ENCODE measurements around the gene DNM3.
A peak's percentile ranks its signal among the peaks of the same experiment; 100 is the strongest.
"Not testable (repeated sequence)": the region's sequence is repeated elsewhere in the genome, so short reads cannot be mapped to it uniquely, and the experiment has no call there.

DNM3 gene

DNA sequence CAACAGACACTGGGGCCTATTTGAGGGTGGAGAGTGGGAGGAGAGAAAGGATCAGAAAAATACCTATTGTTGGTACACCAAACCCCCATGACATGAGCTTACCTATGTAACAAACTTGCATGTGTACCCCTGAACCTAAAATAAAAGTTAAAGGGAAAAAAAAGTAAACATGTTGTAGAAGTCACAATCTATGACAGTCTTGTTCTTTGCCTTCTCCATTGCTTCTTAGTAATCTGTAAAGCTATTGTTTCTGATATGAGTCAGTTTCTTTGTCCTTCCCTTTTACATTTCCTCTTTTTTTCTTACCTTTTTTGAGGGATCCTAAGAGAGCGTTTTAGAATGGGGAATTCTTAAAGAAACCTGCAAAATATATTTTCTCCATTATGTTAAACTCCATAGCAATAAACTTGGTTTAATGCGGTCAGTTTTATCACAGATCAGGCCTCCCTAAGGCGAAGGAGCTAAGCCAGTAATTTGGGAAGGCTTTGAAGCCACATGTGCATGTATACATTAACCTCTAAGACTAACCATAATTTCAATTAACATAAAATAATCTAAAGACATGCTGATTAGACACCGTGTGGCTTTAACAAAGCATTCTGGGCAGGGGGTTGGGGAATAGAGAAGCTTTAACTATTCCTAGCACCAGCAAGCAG, 501.4 kb downstream of the DNM3 start:
- DNase-seq: peak in 1 of 2 donors; percentile 41

DNA sequence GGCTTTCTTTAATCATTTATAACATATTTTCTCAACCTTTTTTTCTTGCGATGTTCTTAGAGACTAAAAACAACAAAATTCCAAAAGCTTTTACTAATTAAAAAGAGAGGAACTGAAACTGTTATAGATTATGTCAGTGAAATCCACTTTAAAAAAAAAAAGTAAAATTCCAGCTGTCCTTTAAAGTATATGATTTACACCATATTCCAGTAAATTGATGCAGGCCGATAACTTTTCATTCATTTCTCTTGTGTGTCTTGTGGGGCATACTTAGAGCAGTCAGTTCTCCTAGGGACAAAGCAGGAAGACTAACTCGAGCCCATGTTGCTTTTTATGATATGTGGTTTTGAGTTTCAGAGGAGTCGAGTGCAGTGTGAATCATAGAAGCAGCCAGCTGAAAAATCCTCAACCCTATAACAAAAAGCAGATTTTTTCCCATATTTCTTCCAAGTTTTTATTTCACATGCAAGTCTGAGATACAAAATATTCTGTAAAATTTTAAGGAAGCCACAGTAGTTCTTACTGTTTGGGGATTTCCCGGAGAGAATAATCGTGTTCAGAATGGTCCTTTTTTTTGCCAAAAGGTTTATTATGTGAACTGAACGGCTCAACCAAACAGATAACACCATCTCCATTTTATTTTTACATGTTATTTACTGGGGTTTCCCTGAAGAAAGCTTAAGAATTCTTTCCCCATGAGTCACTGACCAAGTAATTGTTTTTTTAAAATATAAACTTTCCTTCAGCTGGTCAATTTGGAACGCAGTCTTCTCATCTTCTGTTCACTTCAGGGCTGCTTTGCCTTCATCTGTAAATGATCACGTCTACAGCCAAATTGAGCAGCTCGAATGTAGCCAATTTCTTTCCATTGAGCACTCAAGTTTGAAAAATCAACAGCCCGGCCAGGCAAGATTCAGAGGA, 502.2 kb downstream of the DNM3 start:
- no peak for DNase-seq

DNA sequence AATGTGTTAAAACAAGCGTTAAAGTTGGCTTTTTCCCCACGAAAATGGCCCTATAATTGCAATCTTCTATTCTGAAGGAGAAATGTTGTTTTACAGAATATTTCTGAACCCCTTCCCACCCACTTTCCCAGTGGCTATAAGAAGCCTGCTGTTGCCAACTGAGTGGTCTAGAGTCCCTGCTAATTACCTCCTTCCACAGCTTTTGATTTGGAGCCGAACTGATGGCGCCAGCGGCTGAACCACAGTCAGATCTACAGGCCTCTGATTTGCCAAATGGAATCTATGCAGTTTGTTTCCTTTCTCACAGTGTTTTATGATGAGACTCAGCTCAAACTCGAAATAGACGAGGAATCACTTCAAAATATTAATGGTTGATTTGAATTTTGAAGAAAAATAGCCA, 503.1 kb downstream of the DNM3 start:
- no peak for DNase-seq

DNA sequence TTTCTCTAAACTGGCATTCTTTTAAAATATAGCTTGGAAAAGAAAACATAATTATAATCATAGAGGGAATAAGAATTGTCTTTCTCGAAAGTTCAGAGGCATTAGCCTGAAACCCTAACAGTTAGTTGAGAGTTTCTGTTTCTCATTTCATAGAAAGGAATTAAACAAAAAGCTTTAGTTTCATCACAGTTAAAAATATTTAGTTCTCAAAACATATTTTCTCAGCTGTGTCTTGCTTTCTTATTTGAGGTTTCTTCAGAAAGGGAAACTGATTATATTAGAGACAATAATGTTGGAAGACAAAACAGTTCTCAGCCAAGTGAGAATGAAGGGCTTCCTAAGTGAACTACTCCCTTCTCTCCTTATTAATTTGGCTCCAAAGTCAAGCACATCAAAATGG, 503.8 kb downstream of the DNM3 start:
- no peak for DNase-seq

DNA sequence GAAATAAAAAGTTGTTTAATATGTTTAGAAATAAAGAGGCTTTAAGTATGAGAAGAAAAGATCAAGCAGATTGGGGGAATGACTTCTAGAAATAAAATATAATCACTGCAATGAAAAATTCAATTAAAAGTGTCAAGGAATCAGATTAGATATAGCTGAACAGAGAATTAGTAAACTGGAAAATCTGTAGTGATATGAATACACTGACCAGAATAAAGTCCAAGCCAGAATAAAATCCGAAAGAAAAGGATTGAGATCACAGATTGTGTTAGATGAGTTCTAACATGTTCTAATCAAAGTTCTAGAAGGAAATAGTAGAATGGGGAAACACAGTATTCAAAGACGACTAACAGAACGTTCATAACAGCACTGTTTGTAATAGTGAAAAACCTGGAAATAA, 506.1 kb downstream of the DNM3 start:
- no peak for DNase-seq

DNA sequence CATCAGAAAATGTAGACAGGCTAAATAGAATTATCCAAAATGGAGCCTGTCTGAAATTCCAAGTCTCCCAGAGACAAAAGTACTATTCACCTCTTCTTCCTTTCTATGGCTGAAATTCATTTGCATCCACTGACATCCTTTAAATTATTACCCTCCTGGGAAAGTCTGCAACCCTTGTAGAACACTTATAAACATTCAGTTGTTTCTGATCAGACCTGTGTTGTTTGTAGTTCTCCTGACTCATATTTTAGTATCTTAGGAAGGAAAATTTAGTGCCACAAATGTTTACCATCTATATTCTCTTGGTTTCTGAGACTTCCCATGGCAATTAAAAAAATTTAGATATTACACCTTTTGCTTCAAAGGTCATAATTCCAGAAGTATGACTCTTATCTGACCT, 509.6 kb downstream of the DNM3 start:
- no peak for DNase-seq

DNA sequence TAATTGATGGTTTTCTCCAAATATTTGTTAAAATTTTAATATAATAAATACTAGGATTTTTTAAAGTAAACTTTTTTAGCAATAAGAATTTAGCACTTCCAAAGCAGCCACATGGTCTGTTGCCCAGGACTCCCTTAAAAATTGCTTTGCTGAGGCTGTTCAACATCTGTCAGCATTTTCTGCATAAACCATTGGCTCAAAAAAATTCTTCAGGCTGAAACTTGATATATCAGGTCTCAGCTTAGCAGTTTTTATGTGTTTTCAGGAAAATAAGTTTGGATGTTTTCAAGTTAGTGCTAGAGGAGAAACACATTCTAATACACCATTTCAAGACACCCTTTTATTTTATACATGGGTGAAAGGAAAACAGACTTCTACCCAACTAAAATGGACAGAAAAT, 510.0 kb downstream of the DNM3 start:
- no peak for DNase-seq

DNA sequence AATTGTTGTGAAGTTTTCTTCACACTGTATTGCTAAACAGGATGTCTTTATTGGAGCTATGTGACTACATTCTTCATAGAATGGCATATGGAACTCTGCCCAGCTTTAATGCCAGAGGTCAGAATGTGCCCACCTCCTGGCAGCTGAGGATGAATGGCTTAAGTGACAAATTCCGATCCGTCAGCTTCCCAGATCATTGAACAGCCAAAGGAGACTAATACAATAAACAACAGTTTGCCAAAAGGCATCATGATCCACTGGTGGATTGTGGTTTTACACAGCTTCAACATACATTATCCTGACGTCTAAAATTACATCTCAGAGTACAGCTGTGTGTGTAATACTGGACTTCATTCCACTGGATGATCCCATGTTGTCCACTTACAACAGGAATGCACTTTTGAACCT, 510.5 kb downstream of the DNM3 start:
- no peak for DNase-seq

DNA sequence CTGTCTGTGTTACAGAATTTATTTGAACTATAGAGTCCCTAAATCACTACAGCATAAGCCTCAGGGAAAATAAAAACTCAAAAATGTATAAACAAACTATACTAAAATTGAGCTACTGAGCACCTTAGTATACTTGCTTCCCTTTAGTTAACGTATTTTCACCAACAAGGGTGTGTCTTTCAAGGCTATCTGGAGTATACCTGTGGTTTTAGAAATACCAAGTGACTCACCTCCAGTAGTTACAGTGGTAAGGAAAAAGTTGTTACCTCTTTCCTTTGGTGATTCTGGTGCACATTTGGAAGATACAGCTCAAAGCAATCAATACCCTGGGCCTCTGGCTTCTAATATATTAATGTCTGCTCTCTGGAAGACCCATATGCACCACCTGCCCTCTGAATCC, 511.1 kb downstream of the DNM3 start:
- DNase-seq: no peak

DNA sequence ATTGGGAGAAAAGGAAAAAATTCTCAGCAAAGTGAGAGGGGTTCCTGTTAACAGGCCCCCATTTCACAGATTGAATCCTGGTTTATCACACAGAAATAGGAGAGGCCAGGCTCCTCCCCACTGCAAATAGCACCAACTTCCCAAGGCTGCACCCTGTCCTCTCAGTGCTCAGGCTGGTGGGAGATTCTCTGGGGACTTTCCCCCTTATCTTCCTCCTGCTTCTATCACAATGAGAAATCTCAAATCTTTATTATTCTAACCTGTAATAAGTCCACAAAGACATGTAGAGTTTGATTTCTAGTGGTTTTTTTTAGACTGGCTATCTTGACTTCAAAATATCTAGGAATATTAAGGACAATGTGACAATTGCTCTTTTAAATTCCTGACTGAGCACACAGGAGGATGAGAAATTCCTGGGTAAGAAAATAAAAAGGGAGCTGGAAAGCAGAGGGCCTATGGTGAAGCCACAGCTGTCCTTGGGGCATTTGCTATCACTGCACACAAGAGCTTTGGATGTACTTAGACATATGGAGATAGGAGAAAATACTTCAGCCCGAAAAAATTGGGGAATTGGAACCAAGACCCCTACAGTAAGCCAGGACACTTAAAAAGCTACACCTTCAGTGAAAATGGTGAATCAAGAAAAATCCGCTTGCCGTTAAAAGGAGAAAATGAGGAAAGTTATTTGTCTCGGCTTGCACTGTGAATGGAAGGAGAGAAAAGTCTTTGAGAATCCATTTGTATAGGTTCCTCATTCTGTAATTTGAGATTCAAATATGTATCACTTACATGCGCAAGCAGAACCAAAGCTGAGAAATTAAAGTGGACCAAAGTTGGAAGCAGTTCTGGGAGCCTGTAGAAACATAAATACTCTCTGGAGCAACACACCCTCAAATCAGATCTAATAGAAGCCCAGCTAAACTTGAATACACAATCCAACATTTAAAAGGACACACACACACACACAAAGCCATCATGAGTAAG, 513.3 kb downstream of the DNM3 start:
- DNase-seq: no peak

DNA sequence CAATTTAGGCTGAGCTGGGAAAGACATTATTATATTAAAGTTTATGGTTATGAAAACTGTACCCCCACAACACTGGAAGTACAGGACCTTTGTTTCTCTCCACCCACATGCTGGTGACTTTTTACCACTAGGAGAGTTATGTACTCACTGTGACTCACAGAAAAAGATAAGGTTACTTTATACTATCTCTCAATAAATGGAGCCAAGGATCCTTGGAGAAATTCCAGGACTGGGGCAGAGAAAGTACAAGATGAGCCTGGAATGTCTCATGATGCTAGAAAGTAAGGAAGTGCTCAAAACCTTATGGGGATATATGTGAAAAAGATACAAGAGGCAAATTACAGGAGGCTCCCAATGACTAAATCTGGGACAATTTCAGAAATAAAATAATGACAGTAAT, 515.3 kb downstream of the DNM3 start:
- DNase-seq: no peak

DNA sequence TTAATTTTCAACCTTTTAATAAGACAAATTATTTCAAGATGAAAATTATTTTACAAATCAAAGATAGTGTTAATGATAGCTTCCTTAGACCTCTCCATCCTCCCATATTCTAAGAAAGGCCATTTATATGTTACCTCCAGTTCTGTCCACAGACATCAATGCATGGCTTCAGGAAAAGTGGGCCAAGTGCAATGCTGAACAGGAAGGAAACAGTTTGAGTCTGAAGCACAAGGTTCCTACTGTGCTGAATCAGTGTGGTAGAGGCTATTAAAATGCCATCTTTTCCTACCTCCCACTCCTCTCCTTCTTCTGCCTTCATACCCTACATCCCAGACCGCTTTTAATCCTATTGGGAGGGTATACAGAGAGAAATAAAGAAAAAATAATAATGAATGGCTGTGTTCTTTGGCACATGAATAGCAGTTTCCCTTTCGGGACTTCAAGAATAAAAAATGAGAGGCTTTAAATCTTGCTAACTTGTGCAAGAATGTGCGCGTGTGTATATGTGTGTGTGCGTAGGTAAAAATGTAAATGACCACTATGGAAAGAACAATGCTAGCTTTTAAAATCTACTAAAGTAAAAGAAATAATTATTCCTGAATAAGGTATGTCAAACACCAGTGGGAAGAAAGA, 516.6 kb downstream of the DNM3 start:
- no peak for DNase-seq

DNA sequence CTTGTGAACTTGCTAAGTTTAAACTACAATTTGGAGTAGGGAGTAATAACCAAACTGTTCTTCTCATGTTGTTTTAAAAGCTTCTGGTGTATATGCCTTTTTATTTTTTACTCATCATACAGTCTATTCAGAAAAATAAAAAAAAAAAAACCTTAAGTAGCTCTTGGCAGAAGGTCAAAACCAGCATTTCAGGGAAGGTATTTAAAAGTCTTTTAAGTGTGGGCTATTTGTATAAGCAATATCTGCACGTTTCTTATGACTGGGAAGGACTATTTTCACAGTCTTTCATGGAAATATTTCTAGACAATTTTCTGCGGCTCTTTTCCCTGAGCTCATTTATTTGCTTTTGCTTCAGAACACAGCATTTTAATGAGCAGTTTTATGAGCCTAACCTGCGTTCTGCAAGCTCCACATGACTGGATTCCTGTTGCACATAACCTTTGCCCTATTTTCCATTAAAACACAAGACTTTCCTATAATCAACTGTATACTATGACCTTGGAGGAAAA, 518.2 kb downstream of the DNM3 start:
- DNase-seq: no peak

DNA sequence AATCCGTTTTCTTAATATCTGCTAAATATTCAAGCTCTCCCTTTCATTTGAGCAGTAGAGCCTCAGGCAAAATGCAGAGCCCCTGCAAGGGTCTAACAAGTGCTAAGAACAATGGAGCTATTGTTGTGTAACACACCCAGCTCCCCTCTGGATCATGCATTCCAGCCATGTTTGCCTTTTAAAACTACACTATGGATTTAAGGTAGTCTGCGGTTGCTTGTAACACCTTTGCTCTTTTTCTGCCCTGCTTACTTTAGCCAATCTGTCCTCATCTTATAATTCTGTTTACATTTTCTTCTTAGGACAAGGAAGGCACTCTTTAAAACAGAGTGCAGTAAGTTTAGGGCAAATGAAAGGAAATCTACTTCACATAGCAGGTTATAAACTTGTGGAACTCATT, 519.2 kb downstream of the DNM3 start:
- DNase-seq: no peak

DNA sequence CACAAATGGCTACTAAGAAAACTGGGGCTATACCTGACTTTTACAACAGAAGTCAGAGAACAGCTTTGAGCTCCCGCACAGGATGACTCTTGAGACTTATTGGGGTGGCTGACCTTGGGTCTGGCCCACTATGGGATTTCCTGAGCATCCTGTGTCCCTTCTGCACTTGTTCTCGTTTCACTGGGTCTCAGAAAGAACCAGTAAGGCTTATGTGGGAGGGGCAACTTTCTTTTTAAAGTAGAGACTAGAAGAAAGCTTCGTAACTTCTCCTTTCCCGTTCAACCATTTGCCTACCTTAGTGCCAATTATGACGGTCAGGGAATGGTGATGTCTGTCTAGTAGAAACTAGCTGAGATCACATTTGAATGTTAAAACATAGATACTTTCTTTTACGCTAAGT, 519.7 kb downstream of the DNM3 start:
- DNase-seq: no peak

DNA sequence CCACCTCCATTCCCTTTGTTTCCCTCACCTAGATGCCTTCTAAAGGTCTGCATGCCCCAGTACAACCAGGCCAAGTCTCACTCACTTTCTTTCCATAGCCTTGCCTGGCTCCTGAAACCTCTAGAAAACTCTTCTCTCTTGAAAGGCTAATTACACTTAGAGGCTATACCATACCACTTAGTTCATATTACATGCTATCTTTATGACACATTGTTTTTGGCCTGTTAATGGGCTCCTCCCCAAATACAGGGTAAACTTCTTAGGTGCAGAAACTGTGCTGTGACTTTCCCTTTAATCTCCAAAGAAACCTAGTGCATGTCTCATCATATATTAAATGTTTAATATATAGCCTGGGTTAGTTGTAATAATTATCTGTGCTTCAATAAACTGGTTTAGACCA, 522.6 kb downstream of the DNM3 start:
- DNase-seq: no peak

DNA sequence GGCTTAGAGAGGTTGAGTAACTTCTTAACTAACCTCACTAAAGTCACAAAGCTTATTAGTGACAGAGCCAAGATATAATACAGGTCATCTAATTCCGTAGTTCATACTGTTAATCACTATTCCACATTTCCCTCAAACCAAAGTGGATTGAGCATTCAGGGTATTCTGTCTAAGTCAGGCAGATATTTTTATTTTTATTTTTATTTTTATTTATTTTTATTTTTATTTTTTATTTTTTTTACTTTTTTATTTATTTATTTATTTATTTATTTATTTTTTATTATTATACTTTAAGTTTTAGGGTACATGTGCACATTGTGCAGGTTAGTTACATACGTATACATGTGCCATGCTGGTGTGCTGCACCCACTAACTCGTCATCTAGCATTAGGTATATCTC, 530.3 kb downstream of the DNM3 start:
- not testable (repeated sequence) for DNase-seq

DNA sequence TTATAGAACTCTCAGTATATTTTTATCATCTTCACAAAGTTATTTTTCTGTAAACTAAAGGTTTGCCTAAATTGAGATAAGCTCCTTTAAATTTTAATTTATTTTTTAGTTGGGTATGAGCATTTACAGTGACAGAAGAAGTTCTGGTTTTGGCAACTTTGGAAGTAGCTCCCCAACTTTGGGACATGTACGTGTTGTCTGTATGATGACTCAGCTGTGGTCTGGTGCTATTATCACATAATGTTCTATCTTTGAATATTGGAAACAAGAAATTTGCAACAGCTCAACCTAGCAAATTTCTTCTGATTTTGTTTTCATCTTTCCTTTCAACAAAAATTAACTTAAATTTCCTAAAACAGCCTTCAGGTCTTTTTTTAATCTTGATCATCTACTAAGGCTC, 532.6 kb downstream of the DNM3 start:
- DNase-seq: no peak

DNA sequence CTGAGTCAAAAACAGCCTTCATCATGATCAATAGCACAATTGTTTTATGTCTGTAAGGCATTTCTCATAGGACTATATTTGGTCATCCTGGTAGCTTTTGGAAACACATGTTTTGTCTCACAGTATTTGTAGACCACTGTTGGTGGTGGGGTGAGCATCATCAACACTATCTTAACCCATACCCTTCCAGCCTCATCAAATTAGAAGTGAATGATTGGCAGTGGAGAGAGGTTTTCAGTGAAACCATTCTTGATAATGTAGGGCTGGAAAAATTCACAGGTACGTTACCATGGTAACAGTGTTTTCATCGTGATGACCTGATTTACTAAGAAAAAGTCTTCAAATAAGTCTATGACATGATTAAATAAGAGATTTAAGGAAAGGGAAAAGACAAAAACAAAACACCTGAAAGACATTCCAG, 533.9 kb downstream of the DNM3 start:
- no peak for DNase-seq

DNA sequence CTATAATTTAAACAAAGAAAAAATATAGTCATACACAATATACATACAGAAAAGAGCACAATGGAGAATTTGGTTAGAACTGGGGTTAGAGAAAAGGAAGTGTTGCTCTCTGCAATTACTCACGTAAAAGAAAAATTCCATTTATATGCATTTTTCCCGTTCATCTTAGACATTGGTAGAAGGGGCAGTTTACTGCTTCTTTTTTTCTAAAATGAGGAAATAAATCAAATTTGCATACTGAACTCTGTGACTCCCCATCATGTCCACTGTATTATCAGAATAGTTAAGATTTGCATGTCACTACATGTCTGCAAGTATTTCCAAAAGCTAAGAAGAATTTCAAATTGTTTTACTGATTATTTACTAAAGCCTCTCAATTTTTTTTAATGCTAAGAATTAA, 535.1 kb downstream of the DNM3 start:
- DNase-seq: no peak

DNA sequence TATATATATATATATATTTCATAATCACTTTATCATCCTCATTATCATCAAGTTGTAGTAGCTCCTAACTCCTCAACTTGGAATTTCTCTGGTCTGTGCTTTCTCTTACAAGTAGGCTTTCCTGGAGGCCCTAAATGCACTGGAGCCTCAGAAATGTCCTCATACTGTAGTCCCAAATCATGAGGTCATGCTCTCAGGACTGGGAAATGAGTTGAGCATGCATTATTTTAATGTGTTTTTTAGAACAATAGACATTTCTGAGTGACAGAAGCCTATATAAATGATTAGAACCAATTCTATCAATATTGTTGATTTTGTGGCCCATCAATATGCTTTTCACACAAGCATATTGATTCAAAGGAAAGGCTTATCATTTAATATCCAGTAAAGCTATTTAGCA, 536.3 kb downstream of the DNM3 start:
- no peak for DNase-seq

DNA sequence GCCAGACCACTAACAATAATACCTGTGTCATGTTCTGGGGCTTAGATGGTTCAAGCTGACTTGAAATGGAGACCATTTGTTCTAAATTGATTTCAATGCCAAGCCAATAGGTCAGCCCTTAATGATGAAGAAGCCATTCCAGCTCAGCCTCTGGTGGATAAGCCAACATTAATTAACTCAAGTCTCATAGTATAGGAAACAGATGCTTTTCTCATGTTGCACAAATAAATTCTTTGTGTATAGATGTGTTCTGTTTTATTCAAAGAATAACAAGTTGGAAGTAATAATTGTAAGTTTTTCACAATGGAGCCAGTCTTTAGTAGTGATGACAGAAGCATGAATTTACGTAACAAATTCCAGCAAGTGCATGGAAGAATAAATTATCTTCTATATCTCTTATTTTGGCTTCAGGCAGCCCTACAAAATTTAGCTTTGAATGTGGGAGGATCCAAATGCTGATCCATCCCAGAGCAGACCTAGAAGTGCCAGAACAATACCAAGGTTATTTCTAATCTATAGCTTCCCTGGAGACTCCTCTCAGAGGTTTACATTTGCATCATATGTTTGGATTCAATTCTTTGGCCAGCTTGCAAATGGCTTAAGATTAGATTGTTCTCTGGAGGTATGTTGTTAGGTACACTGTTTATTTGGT, 536.9 kb downstream of the DNM3 start:
- no peak for DNase-seq
